GM18951 (cell line): ENCODE measurements around the gene PEPD.

Source experiments
- POLR2A ChIP-seq: IDR thresholded peaks from 4 replicates; pipeline ENCODE4 v1.6.1; 2011; ENCODE audit warnings: mild to moderate bottlenecking; ENCODE audit not compliant: insufficient read length, insufficient read depth; ENCODE audit errors: extremely low read depth
- in situ Hi-C: fragments of 300-500 bp; cut with MboI; formaldehyde crosslinking; loops from one replicate; pipeline ENCODE4 v1.12.0; 2022; ENCODE audit warnings: low sequenced_read_pairs, mixed read lengths, inconsistent platforms; ENCODE audit not compliant: unreplicated experiment

PEPD gene

GRCh38 chr19:33445442-33446329 is 75.9 kb downstream of the PEPD start:
- in situ Hi-C loops: no loop called here
- TF ChIP-seq POLR2A: no peak

- in situ Hi-C loops: no loop called here
- TF ChIP-seq POLR2A: no peak
Measured at GRCh38 chr19:33444562-33445441, 76.8 kb downstream of the PEPD start.

GRCh38 chr19:33443638-33444561 is 77.7 kb downstream of the PEPD start:
- TF ChIP-seq POLR2A: no peak
- in situ Hi-C loops: no loop called here

- in situ Hi-C loops: no loop called here
- no peak for TF ChIP-seq POLR2A
Measured at GRCh38 chr19:33442706-33443105, 78.9 kb downstream of the PEPD start.

- in situ Hi-C loops: no loop called here
- TF ChIP-seq POLR2A: no peak
Measured at GRCh38 chr19:33441828-33442227, 79.8 kb downstream of the PEPD start.

GRCh38 chr19:33441277-33441699 is 80.3 kb downstream of the PEPD start:
- TF ChIP-seq POLR2A: no peak
- in situ Hi-C loops: no loop called here

- TF ChIP-seq POLR2A: no peak
- in situ Hi-C loops: no loop called here
Measured at GRCh38 chr19:33440682-33441081, 80.9 kb downstream of the PEPD start.

- in situ Hi-C loops: no loop called here
- no peak for TF ChIP-seq POLR2A
Measured at GRCh38 chr19:33440241-33440640, 81.3 kb downstream of the PEPD start.

- no peak for TF ChIP-seq POLR2A
- in situ Hi-C loops: no loop called here
Measured at GRCh38 chr19:33438987-33439781, 82.4 kb downstream of the PEPD start.

GRCh38 chr19:33437821-33438671 is 83.5 kb downstream of the PEPD start:
- in situ Hi-C loops: no loop called here
- TF ChIP-seq POLR2A: no peak

GRCh38 chr19:33437393-33437820 is 84.2 kb downstream of the PEPD start:
- no peak for TF ChIP-seq POLR2A
- in situ Hi-C loops: no loop called here
